OCI-LY7 (cell line): ENCODE measurements around the gene SNX9. TPM values are rescaled to one million over a fixed set of nuclear protein-coding genes. Genes with fewer than 3 reads are reported as not detected.
"Not testable (repeated sequence)": the region's sequence is repeated elsewhere in the genome, so short reads cannot be mapped to it uniquely, and the experiment has no call there.

Experiments used
- BruUV-seq: library from RNA; stranded (reverse); fragments of 400-500 nt; replicated peaks from 2 replicates; lab custom pipeline; 2021; lab: Mats Ljungman, UMichigan
- CTCF ChIA-PET: fragments of 300-600 bp; sonication (Branson Sonifier 250); formaldehyde crosslinking; loops from one replicate; lab custom pipeline; 2022; ENCODE audit warnings: antibody characterized with exemption; ENCODE audit not compliant: unreplicated experiment; lab: Charles Lee
- POLR2A ChIA-PET: fragments of 300-600 bp; sonication (Branson Sonifier 250); formaldehyde crosslinking; loops from one replicate; lab custom pipeline; 2022; ENCODE audit warnings: antibody characterized with exemption; lab: Charles Lee
- DNase-seq: peaks from one replicate; pipeline ENCODE4 v3.0.0-alpha.2; 2015; ENCODE audit warnings: low spot score
- H2AFZ ChIP-seq: fragments of 200-600 bp; sonication (generic), shearing (Covaris generic); 2 replicates; pipeline ENCODE4 v1.6.1; 2014; ENCODE audit warnings: mild to moderate bottlenecking, antibody characterized with exemption, low read length, moderate library complexity
- H3K27ac ChIP-seq: fragments of 200-600 bp; sonication (generic); 2 replicates; pipeline ENCODE4 v1.5.1; 2014; ENCODE audit warnings: mixed run types, low read depth, mild to moderate bottlenecking, moderate library complexity, low read length, inconsistent platforms; ENCODE audit not compliant: poor library complexity, severe bottlenecking
- H3K36me3 ChIP-seq: fragments of 200-600 bp; sonication (generic); 2 replicates; pipeline ENCODE4 v1.6.1; 2014; ENCODE audit warnings: mild to moderate bottlenecking, antibody characterized with exemption, low read length, moderate library complexity, mixed read lengths; ENCODE audit not compliant: insufficient read depth
- H3K4me1 ChIP-seq: fragments of 200-600 bp; sonication (generic); 2 replicates; pipeline ENCODE4 v1.5.1; 2014; ENCODE audit warnings: mild to moderate bottlenecking, low read length; ENCODE audit not compliant: insufficient read depth, poor library complexity, severe bottlenecking
- H3K4me2 ChIP-seq: fragments of 200-600 bp; sonication (generic); 2 replicates; pipeline ENCODE4 v1.6.1; 2014; ENCODE audit warnings: mild to moderate bottlenecking, low read length
- H3K4me3 ChIP-seq: fragments of 200-600 bp; sonication (generic); 2 replicates; pipeline ENCODE4 v1.5.1; 2014; ENCODE audit warnings: mild to moderate bottlenecking, low read depth, low read length; ENCODE audit not compliant: poor library complexity, severe bottlenecking
- H3K79me2 ChIP-seq: fragments of 200-600 bp; sonication (generic); 2 replicates; pipeline ENCODE4 v1.6.1; 2016; ENCODE audit warnings: low read depth, mild to moderate bottlenecking, low read length, moderate library complexity, mixed read lengths; ENCODE audit not compliant: insufficient read depth
- H3K9me2 ChIP-seq: fragments of 200-600 bp; sonication (generic); 2 replicates; pipeline ENCODE4 v1.6.1; 2016; ENCODE audit warnings: mild to moderate bottlenecking, low read length, mixed read lengths; ENCODE audit not compliant: insufficient read depth
- H3K9me3 ChIP-seq: fragments of 200-600 bp; sonication (generic); 2 replicates; pipeline ENCODE4 v1.6.1; 2014; ENCODE audit warnings: mild to moderate bottlenecking, mixed run types, low read length, mixed read lengths
- H4K20me1 ChIP-seq: fragments of 200-600 bp; sonication (generic); 2 replicates; pipeline ENCODE4 v1.6.1; 2014; ENCODE audit warnings: mild to moderate bottlenecking, antibody characterized with exemption, low read length, moderate library complexity, mixed read lengths; ENCODE audit not compliant: insufficient read depth
- EZH2phosphoT487 ChIP-seq: fragments of 200-600 bp; sonication (generic); IDR thresholded peaks from 2 replicates; pipeline ENCODE4 v1.6.1; 2018; ENCODE audit warnings: low read depth, borderline replicate concordance, mild to moderate bottlenecking, mixed run types, antibody characterized with exemption, low read length, moderate library complexity, mixed read lengths
- intact Hi-C: fragments of 100-400 bp; cut with micrococcal nuclease; formaldehyde crosslinking; loops from one replicate; pipeline ENCODE4 v1.10.0; 2022; ENCODE audit not compliant: unreplicated experiment
- total RNA-seq, 2 experiments: library from RNA; depleted of rRNA in 1 of 2; stranded (reverse); fragments of >200 nt in 1 of 2; shearing (Covaris generic) in 1 of 2; gene quantifications; 2 replicates each; pipeline ENCODE4 v1.2.3, GENCODE V29; 2014 to 2022
- TF ChIP-seq, protein P1 (sequence below): fragments of 200-600 bp; sonication (generic); conservative IDR thresholded peaks from 2 replicates; pipeline ENCODE4 v1.5.1; 2014; ENCODE audit warnings: mild to moderate bottlenecking, antibody characterized with exemption, low read length, moderate library complexity, mixed read lengths

Gene SNX9
- total RNA-seq, 2 experiments from 2014 or later = not detected

DNA sequence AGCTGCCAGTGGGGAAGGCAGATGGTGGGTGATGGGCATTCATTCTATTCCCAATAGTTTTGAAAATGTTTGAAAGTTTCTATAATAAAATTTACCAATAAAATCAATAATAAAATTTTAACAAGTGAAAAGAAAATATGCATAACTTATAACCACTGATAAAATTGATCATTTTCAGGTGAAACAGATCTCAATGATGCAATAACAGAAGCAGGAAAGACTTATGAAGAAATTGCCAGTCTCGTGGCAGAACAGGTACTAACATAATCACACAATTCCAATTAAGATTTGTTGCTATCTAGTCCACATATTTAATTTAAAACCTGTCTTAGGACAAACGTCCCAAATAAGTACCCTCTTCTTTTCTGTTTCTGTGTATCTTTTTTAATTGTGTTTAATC is 112.7 kb downstream of the SNX9 start:
- no peak overlapping the region for H3K4me3 ChIP-seq
- H3K9me2 ChIP-seq = no peaks in the 10 kb centered on the region
- H2AFZ ChIP-seq = no peak overlapping the region
- CTCF ChIA-PET = no interaction called here
- BruUV-seq = no TSS peak
- H3K4me1 ChIP-seq = no peaks in the 10 kb centered on the region
- no peaks in the 10 kb centered on the region for H4K20me1 ChIP-seq
- H3K27ac ChIP-seq = no peak overlapping the region
- TF ChIP-seq EZH2phosphoT487 = no peak
- TF ChIP-seq, protein P1, sequence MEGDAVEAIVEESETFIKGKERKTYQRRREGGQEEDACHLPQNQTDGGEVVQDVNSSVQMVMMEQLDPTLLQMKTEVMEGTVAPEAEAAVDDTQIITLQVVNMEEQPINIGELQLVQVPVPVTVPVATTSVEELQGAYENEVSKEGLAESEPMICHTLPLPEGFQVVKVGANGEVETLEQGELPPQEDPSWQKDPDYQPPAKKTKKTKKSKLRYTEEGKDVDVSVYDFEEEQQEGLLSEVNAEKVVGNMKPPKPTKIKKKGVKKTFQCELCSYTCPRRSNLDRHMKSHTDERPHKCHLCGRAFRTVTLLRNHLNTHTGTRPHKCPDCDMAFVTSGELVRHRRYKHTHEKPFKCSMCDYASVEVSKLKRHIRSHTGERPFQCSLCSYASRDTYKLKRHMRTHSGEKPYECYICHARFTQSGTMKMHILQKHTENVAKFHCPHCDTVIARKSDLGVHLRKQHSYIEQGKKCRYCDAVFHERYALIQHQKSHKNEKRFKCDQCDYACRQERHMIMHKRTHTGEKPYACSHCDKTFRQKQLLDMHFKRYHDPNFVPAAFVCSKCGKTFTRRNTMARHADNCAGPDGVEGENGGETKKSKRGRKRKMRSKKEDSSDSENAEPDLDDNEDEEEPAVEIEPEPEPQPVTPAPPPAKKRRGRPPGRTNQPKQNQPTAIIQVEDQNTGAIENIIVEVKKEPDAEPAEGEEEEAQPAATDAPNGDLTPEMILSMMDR = no peak
- H3K79me2 ChIP-seq = no peaks in the 10 kb centered on the region
- DNase-seq = no peak
- H3K4me2 ChIP-seq = no peak overlapping the region
- H3K36me3 ChIP-seq = no peaks in the 10 kb centered on the region
- intact Hi-C loops = no loop called here
- POLR2A ChIA-PET = no interaction called here
- no peaks in the 10 kb centered on the region for H3K9me3 ChIP-seq

- Histone ChIP-seq H3K4me1 (no peaks in the 10 kb centered on the region), H2AFZ (no peak overlapping the region), H3K79me2 (no peaks in the 10 kb centered on the region), H3K36me3 (no peaks in the 10 kb centered on the region), H4K20me1 (no peaks in the 10 kb centered on the region), H3K4me3 (no peak overlapping the region), H3K27ac (no peak overlapping the region), H3K9me3 (no peaks in the 10 kb centered on the region), H3K9me2 (no peaks in the 10 kb centered on the region), H3K4me2 (no peak overlapping the region)
- no peak for DNase-seq
- ChIA-PET CTCF (no interaction called here), POLR2A (interaction anchor here (0.6 to 0.7 kb wide), 2 partner anchors 9 to 220 kb away, joined by 3 to 4 read pairs; no protein-coding TSS in a partner anchor)
- BruUV-seq = no TSS peak
- no peak for TF ChIP-seq EZH2phosphoT487
- TF ChIP-seq, protein P1 = no peak
- intact Hi-C loops = no loop called here
Observed at GRCh38 chr6:157937318-157937717, 114.3 kb downstream of the SNX9 start.

DNA sequence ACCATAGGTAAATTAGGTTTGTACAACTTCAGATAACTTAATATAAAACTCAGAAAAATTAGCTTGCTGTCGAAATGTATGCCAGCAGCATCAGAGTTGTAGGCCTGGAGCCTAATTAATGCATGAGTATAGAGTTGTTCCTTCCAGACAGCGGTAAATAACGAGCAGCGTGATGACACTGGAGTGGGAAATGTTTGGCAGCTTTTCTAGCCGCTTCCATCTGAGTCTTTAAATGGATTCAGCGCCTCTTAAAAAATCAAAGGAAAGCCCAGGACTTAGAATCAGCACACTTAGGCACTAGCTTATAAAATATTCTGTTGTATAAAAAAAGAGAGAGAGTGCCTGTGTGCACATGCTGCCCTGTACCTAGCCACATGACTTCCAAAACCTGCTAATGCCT is 114.9 kb downstream of the SNX9 start:
- no peaks in the 10 kb centered on the region for H3K9me2 ChIP-seq
- CTCF ChIA-PET = no interaction called here
- no peak overlapping the region for H3K27ac ChIP-seq
- no peak overlapping the region for H2AFZ ChIP-seq
- TF ChIP-seq, protein P1 = no peak
- no peak for TF ChIP-seq EZH2phosphoT487
- POLR2A ChIA-PET = interaction anchor here (0.6 kb wide), 1 partner anchor 220 kb away, joined by 3 read pairs; no protein-coding TSS in a partner anchor
- no peaks in the 10 kb centered on the region for H4K20me1 ChIP-seq
- H3K4me1 ChIP-seq = no peaks in the 10 kb centered on the region
- H3K4me3 ChIP-seq = no peak overlapping the region
- no TSS peak for BruUV-seq
- no peak overlapping the region for H3K4me2 ChIP-seq
- DNase-seq = no peak
- no peaks in the 10 kb centered on the region for H3K9me3 ChIP-seq
- no peaks in the 10 kb centered on the region for H3K36me3 ChIP-seq
- intact Hi-C loops = no loop called here
- no peaks in the 10 kb centered on the region for H3K79me2 ChIP-seq

DNA sequence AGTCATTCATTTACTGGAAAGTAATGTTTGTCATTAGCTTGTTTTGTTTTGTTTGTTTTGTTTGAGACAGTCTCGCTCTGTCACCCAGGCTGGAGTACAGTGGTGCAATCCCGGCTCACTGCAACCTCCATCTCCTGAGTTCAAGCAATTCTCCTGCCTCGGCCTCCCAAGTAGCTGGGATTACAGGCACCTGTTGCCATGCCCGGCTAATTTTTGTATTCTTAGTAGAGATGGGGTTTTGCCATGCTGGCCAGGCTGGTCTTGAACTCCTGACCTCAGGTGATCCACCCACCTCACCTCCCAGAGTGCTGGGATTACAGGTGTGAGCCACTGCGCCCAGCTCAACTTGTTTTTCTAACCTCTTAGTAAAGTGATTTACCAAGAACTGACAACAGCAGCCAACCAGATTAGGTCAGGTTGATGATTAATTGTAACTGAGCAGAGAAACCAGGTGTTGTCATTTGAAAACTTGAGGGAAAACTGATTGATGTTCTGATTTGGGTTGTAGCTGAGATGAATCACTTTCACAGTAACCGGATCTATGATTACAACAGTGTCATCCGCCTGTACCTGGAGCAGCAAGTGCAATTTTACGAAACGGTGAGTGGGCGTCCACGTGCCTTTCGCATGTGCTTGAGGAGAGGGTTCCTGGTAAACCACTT is 117.5 kb downstream of the SNX9 start:
- H2AFZ ChIP-seq, H3K4me2 ChIP-seq, H3K36me3 ChIP-seq, intact Hi-C loops, DNase-seq, H3K27ac ChIP-seq, H4K20me1 ChIP-seq, H3K9me2 ChIP-seq, H3K9me3 ChIP-seq, BruUV-seq, CTCF ChIA-PET, H3K4me3 ChIP-seq, H3K4me1 ChIP-seq, H3K79me2 ChIP-seq: not testable (repeated sequence)
- POLR2A ChIA-PET = interaction anchor here (0.6 kb wide), 1 partner anchor 205 kb away, joined by 5 read pairs; no protein-coding TSS in a partner anchor
